ENCODE results near the gene CALML4.

DNA sequence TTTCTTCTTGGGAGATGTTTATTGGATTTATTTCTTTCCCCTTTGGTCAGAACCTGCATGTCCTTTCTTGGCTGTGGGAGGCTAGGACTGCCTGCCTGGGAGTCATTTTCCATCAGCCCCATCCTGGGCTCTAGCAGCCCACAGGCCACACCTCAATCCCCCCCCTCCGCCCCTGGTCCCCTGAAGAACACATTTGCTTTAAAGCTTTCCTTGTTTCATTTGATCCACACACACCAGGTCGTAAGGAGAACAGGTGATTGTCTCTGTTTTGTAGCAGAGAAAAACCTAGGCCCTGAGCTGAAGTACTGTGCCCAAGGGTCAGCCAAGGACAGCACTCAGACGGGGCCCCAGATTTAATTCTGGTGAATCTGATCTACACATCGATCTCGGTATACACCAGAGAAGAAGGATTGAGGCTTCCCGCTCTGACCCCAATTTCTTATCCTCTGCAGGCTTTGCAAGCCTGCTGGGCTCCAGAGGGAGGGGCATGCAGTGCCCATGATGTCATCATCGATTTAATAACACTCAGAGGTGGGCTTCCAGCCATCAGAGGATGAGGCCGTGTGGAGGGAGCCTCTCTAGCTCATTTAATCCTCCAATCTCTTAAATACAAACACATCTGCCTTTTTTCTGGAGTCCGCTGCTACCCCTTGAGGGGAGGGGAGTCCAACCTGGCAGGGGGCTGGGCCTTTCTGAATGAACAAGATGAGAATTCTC lies 26.1 kb upstream of the CALML4 start:
- TF ChIP-seq POLR2AphosphoS5 (IDR thresholded peaks at IDR 0.05; ENCODE audit: low read depth, low read length): no peak
- no peak for TF ChIP-seq POLR2A (IDR thresholded peaks at IDR 0.05; ENCODE audit: low read depth, low read length)

Data from GM12892 (cell line).